CD4-positive, alpha-beta T cell treated with Interleukin-15 for 1 hour (primary cell): ENCODE data around the gene SRBD1.
"Not testable (repeated sequence)": the region's sequence is repeated elsewhere in the genome, so short reads cannot be mapped to it uniquely, and the experiment has no call there.

Experiments used
- DNase-seq: peaks from one replicate; pipeline ENCODE4 v3.0.0-alpha.2; 2020

Gene SRBD1

DNA sequence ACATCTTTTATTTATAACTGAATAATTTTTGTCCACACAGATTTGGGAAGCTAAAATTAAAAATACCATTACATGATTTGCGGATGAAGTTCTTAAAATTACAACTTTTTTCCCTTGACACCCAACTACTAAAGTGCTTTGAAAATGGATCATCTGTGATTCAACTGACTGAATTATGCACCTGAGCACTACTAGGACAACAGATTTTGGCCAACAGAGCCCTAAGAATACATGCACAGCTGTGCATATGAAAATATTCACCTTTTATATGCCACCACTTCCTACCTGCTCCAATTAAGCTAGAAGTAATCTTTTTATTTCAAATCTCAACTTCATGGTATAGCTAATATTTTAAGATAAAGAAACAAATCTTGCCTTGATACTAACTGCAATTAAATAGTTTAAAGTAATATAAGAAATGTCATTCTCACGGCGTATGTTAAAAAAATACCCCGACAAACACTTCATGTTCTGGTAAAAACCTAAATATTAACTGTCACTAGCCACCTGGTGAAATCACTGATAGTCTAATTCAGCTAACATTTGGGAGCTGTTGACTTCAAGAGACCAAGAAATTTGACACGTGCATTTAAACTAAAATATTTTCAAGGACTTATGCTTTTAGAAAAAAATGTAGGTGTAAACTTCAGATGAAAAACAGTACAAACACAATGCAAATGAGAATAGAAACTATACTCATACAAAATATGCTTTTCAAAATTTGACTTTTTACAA is 153.7 kb downstream of the SRBD1 start:
- DNase-seq: no peak

DNA sequence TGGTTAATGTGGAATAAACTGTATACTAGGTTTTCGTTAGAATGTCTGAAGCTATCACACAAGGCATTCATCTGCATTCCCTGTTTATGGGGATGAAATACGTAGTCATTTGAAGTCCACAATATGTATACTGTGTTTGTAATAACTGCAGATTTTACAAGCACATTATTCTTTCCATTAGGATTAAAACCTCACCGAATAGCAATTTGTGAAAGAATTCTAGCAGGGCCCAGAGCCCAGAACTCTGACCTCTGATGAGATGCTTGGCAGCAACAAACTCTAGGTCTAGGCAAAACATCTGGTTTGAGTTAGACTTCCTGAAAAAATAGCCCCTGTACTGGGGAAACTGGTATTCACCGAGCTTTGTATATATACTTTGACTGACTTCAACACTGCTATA is 158.2 kb downstream of the SRBD1 start:
- no peak for DNase-seq

DNA sequence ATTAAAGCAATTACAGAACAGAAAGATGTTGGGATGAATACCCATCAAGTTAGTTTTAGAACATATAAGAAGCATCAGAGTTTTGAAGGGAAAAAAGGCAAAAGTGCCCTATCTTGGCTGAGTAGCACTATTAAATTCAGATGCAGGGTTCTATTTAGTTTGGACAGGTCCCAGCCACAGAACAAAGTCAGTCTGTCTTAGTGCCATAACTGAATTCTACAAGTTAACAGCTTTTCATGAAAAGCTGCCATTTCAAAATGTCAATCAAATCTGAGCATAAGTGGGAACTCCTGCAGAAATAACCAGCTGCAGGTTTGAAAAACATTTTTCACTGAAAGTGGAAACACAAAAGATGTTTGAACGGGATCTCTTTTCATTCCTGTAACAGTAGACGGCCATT is 160.4 kb downstream of the SRBD1 start:
- no peak for DNase-seq

DNA sequence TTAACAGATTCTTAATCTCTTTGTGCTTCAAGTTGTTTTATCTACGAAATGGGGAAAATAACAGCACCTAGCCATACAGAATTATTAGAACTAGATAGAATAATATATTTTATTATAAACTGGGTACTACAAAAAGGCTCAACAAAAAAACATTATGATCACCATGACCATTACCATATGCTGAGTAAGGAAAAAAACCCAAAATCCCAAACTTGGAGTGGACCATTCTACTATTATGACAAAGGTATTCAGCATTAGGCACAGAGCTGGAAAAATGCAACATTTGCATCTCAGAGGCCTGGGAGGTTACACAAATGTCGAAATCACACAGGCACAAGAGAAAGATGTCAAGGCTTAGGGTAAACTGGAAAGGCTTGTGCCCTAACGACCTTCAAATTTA is 162.8 kb downstream of the SRBD1 start:
- DNase-seq: no peak

DNA sequence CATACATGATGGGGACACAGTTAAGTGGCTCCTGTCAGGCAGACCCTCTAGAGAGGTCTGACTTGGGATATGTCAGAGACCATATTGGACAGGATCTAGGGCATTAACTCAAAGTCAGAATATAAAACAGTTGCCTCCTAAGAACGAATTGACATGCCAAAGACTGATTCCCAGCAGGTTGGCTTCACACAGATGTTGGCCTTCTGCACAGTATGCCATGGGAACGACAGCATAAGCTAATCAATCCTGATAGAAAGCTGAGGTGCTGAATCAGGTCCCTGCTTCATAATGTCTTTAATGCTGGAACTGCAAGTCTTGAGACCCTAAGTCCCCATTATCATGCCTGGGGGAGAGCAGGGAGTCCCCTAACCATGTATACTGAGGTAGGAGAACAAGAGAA is 165.1 kb downstream of the SRBD1 start:
- no peak for DNase-seq

DNA sequence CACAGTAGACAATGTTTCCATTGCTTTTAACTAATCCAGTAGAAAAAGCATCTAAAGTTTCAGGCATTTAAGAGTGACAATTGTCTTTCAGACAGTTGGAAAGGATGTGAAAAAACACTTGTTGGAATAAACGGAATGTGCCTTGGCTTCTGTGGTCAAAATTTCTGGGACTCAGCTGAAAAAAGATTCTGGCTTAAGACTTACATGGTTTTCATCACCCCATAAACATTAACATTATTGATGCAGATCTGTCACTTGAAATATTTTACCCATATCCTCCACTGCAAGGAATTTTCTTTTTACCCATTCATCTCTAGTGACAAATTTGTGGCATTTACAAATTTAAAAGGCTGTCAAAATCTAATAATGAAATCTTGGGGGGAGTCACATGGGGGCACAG is 166.0 kb downstream of the SRBD1 start:
- DNase-seq: no peak

DNA sequence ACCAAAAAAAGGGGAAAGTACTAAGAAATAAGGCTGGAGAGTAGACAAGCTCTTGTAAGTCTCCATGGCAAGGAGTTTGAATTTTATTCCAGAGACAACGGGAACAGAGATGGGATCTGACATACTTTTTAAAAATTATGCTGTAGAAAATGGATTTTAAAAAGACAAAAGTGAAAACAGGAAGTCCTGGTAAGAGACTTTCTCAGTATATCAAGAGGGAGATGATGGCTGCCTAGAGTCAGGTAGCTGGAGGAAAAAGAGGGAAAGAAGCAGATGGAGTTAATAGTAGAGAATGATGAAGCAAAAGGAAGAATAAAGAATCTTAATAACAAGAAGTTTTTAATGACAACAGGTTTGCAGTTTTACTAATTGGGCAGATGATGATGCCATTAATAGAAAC is 168.1 kb downstream of the SRBD1 start:
- DNase-seq: no peak

DNA sequence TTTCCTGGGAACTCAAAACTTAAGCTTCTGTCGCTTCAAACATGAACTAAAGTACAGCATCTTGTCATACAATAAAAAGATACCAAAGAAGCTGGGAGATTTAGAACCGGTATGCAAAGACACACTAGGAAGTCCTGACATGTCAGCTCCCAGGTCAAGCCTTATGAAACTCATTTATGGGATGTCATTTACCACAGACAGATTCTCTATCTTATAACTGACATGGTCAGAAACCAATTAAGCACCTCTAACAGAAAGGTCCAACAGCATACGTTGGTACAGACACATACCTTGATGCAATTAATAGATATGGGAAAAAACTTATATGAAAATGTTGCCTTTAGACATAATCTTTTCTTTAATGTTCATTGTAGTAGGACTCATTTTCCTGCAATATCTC is 169.0 kb downstream of the SRBD1 start:
- no peak for DNase-seq

GRCh38 chr2:45441571-45441970 is 169.5 kb downstream of the SRBD1 start:
- DNase-seq: no peak

DNA sequence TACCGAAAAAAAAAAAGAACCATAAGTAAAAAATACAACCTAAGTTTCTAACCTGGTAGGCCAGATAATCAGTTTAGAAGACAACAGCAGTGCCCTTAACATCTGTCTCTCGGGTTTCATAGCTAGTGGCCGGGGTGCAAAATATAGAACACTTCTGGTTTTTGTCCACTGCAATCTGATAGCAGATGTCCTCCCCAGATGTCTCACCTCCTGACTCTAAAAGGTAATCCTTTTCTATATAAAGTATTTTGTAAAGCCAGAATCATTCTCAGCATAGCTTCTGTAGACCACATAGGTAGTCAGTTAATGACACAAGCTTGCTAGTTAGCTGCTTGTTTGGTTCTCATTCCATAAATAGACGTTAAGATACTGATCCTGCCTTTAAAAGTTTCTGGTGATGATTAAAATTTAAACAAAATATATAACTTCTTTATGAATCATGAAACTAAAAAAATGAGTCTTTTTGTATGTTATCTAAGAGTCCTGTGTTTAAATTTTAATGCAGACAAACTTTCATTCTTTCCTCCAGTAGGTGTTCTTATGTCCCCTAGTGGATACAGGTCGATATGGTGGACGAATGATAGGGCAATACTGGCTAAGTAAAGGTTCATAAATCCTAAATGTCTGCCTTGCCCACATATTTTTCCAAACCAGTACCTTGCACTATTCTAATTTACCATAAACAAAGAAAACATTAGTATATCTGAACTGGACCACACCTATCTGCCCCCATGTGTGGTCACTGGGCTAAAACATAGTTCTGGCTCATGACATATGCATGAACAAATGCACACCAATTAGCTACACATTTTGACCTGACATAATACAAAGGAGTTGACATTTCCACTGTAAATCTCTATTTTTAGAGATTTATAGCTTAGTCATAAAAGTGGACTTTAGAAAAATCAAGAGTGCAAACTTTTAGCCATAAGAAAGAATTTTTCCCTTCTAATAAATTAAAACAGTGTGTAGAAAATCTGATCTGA is 171.0 kb downstream of the SRBD1 start:
- DNase-seq: no peak

DNA sequence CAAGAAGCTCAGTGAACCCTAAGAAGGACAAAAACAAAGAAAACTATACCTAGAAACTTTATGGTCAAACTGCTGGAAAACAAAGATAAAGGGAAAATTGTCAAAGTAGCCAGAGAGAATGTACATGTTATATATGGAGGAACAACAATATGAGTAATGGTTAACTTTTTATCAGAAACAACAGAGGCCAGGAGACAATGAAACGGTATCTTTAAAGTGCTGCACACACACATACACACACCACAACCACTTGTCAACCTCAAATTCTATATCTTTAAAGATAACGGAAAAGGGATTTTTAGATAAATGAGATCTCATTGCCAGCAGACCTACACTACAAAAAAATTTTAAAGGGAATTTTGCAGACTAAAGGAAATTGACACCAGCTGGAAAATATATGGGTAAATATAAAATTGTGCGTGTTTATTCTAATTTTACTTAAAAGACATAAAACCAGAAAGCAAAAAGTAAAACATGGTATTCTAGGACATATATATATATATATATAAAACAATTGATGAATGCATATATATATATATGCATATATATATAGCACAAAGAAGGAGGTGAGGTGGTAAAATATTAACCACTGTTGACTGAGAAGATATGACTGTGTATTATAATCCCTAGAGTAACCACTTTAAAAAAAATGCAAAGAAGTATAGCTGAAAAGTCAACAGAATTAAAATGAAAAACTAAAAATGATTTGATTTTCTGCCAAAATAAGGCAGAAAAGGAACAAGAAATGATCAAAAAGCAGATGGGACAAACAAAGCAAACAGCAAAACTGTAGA is 172.0 kb downstream of the SRBD1 start:
- DNase-seq: no peak

DNA sequence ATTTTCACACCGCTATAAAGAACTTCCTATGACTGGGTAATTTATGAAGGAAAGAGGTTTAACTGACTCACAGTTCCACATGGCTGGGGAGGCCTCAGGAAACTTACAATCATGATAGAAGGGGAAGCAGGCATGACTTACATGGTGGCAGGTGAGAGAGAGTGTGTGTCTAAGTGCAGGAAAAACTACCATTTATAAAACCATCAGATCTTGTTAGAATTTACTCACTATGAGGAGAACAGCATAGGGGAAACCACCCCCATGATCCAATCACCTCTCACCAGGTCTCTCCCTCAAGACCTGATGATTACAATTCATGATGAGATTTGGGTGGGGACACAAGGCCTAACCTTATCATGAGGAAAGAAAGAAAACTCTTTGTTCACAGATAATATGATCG is 174.6 kb downstream of the SRBD1 start:
- DNase-seq: no peak

DNA sequence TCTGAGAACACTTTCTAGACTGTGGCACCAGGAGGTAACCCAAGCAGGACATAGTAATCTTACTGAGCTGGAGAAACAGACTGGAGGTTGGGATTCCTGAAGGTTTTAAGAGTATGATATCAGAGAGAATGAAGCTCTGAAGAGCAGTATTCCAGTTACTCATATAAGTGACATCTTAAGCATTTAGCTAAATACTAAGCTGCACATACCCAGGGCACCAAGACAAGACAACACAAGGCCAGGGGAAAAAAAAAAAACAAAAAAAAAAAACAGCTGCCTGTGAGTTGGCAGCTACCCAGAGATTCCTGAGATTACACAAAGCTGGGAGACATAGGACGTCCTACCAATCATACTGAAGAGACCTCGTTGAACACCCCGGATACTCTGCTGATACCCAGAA is 175.8 kb downstream of the SRBD1 start:
- DNase-seq: no peak

DNA sequence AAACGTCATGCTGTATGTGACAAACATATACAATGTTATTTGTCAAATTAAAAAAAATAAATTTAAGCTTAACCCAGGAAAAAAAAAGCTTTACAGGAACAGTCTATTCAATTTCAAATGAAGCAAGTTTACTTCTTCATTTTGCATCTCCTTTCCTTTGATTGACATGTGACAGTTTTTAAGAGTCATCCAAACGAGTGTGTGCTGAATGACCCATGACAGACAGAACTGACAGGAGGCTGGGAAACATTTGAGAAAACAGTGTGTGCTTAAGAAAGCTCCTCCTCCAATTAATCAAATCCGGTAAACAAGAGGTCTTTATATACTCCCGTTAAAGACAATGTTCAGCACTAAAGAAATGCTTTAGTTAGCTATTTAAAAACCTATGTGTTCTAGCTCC is 177.7 kb downstream of the SRBD1 start:
- DNase-seq: no peak

GRCh38 chr2:45432406-45432805 is 178.7 kb downstream of the SRBD1 start:
- no peak for DNase-seq

- not testable (repeated sequence) for DNase-seq
Observed at GRCh38 chr2:45426025-45426424, 185.0 kb downstream of the SRBD1 start.

DNA sequence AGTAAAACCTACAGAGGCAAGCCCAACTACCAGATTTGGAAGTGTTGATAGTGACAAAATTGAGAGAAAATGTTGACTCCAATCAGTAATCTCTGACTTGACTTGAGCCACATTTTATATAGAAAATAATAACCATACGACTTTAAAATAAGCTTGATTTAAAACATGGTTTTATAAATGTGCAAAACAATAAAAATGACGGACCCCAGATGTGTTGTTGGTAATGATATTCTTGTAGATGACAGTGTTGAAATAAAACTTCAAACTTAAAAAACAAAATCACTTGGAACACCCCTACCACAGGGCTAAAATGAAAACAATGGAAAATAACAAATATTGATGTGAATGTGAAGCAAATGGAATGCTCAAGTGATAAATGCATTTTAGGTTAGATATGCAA is 188.1 kb downstream of the SRBD1 start:
- DNase-seq: no peak

- DNase-seq: no peak
Observed at GRCh38 chr2:45418532-45418931, 192.5 kb downstream of the SRBD1 start.

- no peak for DNase-seq
Observed at GRCh38 chr2:45415534-45416123, 195.4 kb downstream of the SRBD1 start.

DNA sequence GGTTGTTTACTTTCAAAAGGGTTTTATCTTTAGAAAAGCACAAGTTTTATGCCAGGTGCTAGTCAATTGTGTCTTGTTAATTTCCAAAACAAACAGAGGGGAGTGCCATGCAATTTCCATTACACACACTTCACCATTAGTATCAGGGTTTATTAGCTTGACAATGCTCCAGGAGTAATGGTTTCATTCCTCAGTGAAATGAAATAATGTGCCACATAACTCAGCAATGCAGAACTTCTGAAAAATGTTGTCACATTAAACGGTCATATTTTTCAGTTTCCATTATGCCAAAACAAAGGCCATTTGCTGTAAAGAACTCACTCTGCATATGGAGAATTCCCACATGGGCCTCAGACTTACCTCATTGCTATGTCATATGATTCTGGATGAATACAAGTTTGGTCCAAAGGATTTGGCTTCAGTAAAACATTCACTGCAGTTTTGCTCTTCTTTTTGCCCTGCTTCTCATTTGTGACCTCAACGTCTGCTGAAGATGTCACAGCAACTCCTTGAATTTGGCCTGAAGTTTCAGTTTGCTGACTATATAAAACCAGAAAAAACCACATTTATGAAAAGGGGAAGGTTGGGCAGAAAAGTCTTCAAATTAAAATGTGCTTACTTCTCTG is 198.2 kb downstream of the SRBD1 start:
- no peak for DNase-seq

- DNase-seq: no peak
Observed at GRCh38 chr2:45409677-45410076, 201.4 kb downstream of the SRBD1 start.

GRCh38 chr2:45406621-45407020 is 204.4 kb downstream of the SRBD1 start:
- no peak for DNase-seq
